ENCODE data around the gene PCA3.

Gene PCA3

GRCh38 chr9:76725885-76726284 is 38.4 kb upstream of the PCA3 start:
- FAIRE-seq: no peak
- TF ChIP-seq CTCF (IDR thresholded peaks at IDR 0.05; ENCODE audit: insufficient read depth, missing control alignments): no peak
- DNase-seq (ENCODE audit: insufficient read length, low spot score): no peak

GRCh38 chr9:76729116-76729515 is 35.1 kb upstream of the PCA3 start:
- FAIRE-seq (no peak), DNase-seq (ENCODE audit: insufficient read length, low spot score) (no peak)
- TF ChIP-seq CTCF (IDR thresholded peaks at IDR 0.05; ENCODE audit: insufficient read depth, missing control alignments): no peak

- no peak for TF ChIP-seq CTCF (IDR thresholded peaks at IDR 0.05; ENCODE audit: insufficient read depth, missing control alignments)
- FAIRE-seq (no peak), DNase-seq (ENCODE audit: insufficient read length, low spot score) (no peak)
Measured at GRCh38 chr9:76729980-76730737, 34.1 kb upstream of the PCA3 start.

GRCh38 chr9:76730801-76731200 is 33.4 kb upstream of the PCA3 start:
- DNase-seq (ENCODE audit: insufficient read length, low spot score) (no peak), FAIRE-seq (no peak)
- no peak for TF ChIP-seq CTCF (IDR thresholded peaks at IDR 0.05; ENCODE audit: insufficient read depth, missing control alignments)

- no peak for DNase-seq (ENCODE audit: insufficient read length, low spot score)
- TF ChIP-seq CTCF (IDR thresholded peaks at IDR 0.05; ENCODE audit: insufficient read depth, missing control alignments): no peak
- no peak for FAIRE-seq
Measured at GRCh38 chr9:76732341-76732958, 31.8 kb upstream of the PCA3 start.

GRCh38 chr9:76733096-76733495 is 31.1 kb upstream of the PCA3 start:
- FAIRE-seq (no peak), DNase-seq (ENCODE audit: insufficient read length, low spot score) (no peak)

More at GRCh38 chr9:76733096-76733495, 31.1 kb upstream of the PCA3 start:
- no peak for TF ChIP-seq CTCF (IDR thresholded peaks at IDR 0.05; ENCODE audit: insufficient read depth, missing control alignments)

Measured in D721Med (cell line).